CD4-positive, alpha-beta T cell (primary cell): ENCODE measurements around the gene TUBA3C. TPM values are rescaled to one million over a fixed set of nuclear protein-coding genes. Genes with fewer than 3 reads are reported as not detected.

Experiments
- ATAC-seq: fragments of 200-7000 bp; cut with Tn5 transposase; one replicate; pipeline ENCODE4 v1.10.0; 2022; ENCODE audit warnings: mild to moderate bottlenecking; ENCODE audit not compliant: poor library complexity
- CTCF ChIA-PET: fragments of 350-600 bp; sonication (Branson Sonifier 250); formaldehyde crosslinking; loops from one replicate; lab custom pipeline; 2021; ENCODE audit warnings: antibody characterized with exemption, inconsistent platforms; lab: Charles Lee
- POLR2A ChIA-PET: fragments of 350-600 bp; sonication (Branson Sonifier 250); formaldehyde crosslinking; loops from one replicate; lab custom pipeline; 2021; ENCODE audit warnings: antibody characterized with exemption, inconsistent platforms; lab: Charles Lee
- DNase-seq, 14 experiments: peaks; one replicate each; pipeline ENCODE4 v3.0.0-alpha.2; 2013 to 2020; ENCODE audit warnings: mixed read lengths in 2 of 14
- H3K27ac ChIP-seq, 2 donors: one replicate each; pipeline versions ENCODE4 v1.5.1 to v1.7.0; 2013; ENCODE audit warnings: low read length in 2 of 2, low read depth in 1 of 2, mild to moderate bottlenecking in 1 of 2
- H3K27me3 ChIP-seq, 2 experiments: 1 replicate in 1 of 2; 2 replicates in 1 of 2; pipeline versions ENCODE4 v1.6.1 to v1.7.0; 2013; ENCODE audit warnings: low read length in 2 of 2, control low read depth in 1 of 2, mild to moderate bottlenecking in 1 of 2, moderate library complexity in 1 of 2; ENCODE audit not compliant: insufficient read depth in 2 of 2, control insufficient read depth in 1 of 2
- H3K36me3 ChIP-seq: one replicate; pipeline ENCODE4 v1.6.1; 2013; ENCODE audit warnings: low read length, control low read depth; ENCODE audit not compliant: insufficient read depth
- H3K4me1 ChIP-seq: one replicate; pipeline ENCODE4 v1.6.1; 2013; ENCODE audit warnings: low read length, control low read depth; ENCODE audit not compliant: insufficient read depth
- H3K4me3 ChIP-seq: one replicate; pipeline ENCODE4 v1.5.1; 2013; ENCODE audit warnings: mild to moderate bottlenecking, low read length, moderate library complexity
- H3K9me3 ChIP-seq, 2 experiments: 1 replicate in 1 of 2; 2 replicates in 1 of 2; pipeline versions ENCODE4 v1.6.1 to v1.7.0; 2013; ENCODE audit warnings: low read length in 2 of 2, mild to moderate bottlenecking in 2 of 2, control low read depth in 1 of 2, moderate library complexity in 1 of 2; ENCODE audit not compliant: control insufficient read depth in 1 of 2, insufficient read depth in 1 of 2
- H3K27ac Mint-ChIP-seq: one replicate; pipeline ENCODE4 v1.8.0; 2020; ENCODE audit warnings: mixed read lengths
- H3K27me3 Mint-ChIP-seq: one replicate; pipeline ENCODE4 v1.8.0; 2021; ENCODE audit warnings: mixed read lengths
- H3K36me3 Mint-ChIP-seq: one replicate; pipeline ENCODE4 v1.8.0; 2021; ENCODE audit warnings: low read depth, mixed read lengths
- H3K4me1 Mint-ChIP-seq: one replicate; pipeline ENCODE4 v1.8.0; 2021; ENCODE audit warnings: low read depth, mixed read lengths
- H3K4me3 Mint-ChIP-seq: one replicate; pipeline ENCODE4 v1.8.0; 2020; ENCODE audit warnings: mild to moderate bottlenecking, mixed read lengths
- H3K9me3 Mint-ChIP-seq: one replicate; pipeline ENCODE4 v1.8.0; 2020; ENCODE audit warnings: mixed read lengths
- CTCF ChIP-seq: fragments of 200-600 bp; IDR thresholded peaks from one replicate; pipeline ENCODE4 v1.8.0; 2022; ENCODE audit warnings: antibody characterized with exemption, mild to moderate bottlenecking
- intact Hi-C, 2 experiments: fragments of 100-400 bp; cut with DNase I in 1 of 2; cut with micrococcal nuclease in 1 of 2; formaldehyde crosslinking; loops; one replicate each; pipeline versions ENCODE4 v1.15.1 to v1.9.0; 2023 to 2025; cut with DNase I, micrococcal nuclease
- total RNA-seq, 174 experiments: library from RNA in 2 of 174; stranded (reverse) in 2 of 174; gene quantifications; one replicate each; pipeline ENCODE4 v1.2.3 and lab custom pipeline; 2021 to 2026

TUBA3C gene
- total RNA-seq, 2 experiments from 2014 or later = not detected

- CTCF ChIA-PET = no interaction called here
- Mint-ChIP-seq H3K4me1 (no peaks in the 10 kb centered on the region), H3K36me3 (no peaks in the 10 kb centered on the region), H3K4me3 (no peak overlapping the region), H3K9me3 (no peaks in the 10 kb centered on the region), H3K27me3 (no peaks in the 10 kb centered on the region), H3K27ac (no peak overlapping the region)
- Histone ChIP-seq H3K9me3 (peaks cover 4 to 49% of the 10 kb centered on the region in 2 experiments), H3K27ac (no peak overlapping the region), H3K27me3 (no peaks in the 10 kb centered on the region), H3K36me3 (no peaks in the 10 kb centered on the region), H3K4me3 (no peak overlapping the region), H3K4me1 (no peaks in the 10 kb centered on the region)
- intact Hi-C loops = no loop called here
- TF ChIP-seq CTCF = no peak
- POLR2A ChIA-PET = no interaction called here
- ATAC-seq = no peak
- DNase-seq = no peak
Observed at GRCh38 chr13:19158526-19159174, 23.0 kb downstream of the TUBA3C start.

DNA sequence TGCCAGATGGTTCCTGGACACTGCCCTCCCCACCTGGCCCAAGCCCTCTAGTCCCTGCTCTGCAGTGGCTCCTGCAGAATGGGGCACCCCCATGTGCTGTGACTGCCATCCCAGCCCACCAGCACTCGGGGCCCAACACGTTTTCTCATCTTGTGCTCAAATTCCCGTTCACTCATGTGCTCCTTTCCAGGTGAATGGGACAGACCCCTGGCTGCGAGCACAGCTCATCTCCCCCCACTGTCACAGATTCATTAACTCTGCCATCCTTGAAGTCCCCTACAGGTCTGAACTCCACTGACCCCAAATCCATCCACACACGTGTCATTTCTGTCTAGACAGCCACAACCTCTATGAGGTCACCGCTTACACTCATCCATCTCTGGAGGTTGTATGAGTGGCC, 23.6 kb downstream of the TUBA3C start:
- ChIA-PET CTCF (no interaction called here), POLR2A (no interaction called here)
- no peak overlapping the region for H3K27ac ChIP-seq
- no peaks in the 10 kb centered on the region for H3K27me3 ChIP-seq
- Mint-ChIP-seq H3K9me3 (no peaks in the 10 kb centered on the region), H3K4me3 (no peak overlapping the region), H3K4me1 (no peaks in the 10 kb centered on the region), H3K36me3 (no peaks in the 10 kb centered on the region), H3K27me3 (no peaks in the 10 kb centered on the region), H3K27ac (no peak overlapping the region)
- no peak for TF ChIP-seq CTCF
- no peak overlapping the region for H3K4me3 ChIP-seq
- H3K9me3 ChIP-seq = peaks cover 4 to 56% of the 10 kb centered on the region in 2 experiments
- ATAC-seq = no peak
- intact Hi-C loops = no loop called here
- no peaks in the 10 kb centered on the region for H3K4me1 ChIP-seq
- H3K36me3 ChIP-seq = no peaks in the 10 kb centered on the region
- DNase-seq = no peak

DNA sequence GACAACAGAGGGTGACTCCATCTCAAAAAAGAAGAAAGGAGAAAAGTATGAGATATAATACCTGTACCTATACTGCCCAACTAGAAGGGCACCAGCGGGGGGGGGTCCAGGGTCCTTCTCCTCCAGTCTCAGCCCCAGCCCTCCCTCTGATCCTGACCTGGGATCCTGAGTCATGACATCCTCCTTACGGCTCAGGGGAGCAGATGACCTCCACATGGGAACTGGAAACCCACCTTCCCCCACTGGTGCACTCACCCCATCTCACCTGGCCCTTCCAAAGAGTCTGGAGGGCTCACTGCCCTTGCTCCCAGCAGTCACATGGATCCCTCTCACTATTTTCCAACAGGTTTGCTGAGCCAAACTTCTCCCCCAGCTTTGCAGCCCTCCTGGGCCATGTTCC, 24.2 kb downstream of the TUBA3C start:
- Mint-ChIP-seq H3K9me3 (no peaks in the 10 kb centered on the region), H3K36me3 (no peaks in the 10 kb centered on the region), H3K27ac (no peak overlapping the region), H3K4me3 (no peak overlapping the region), H3K27me3 (no peaks in the 10 kb centered on the region), H3K4me1 (no peaks in the 10 kb centered on the region)
- ATAC-seq (no peak), DNase-seq (no peak)
- no peak for TF ChIP-seq CTCF
- Histone ChIP-seq H3K27me3 (no peaks in the 10 kb centered on the region), H3K4me1 (no peaks in the 10 kb centered on the region), H3K4me3 (no peak overlapping the region), H3K36me3 (no peaks in the 10 kb centered on the region), H3K9me3 (peaks cover under 1 to 61% of the 10 kb centered on the region in 2 experiments), H3K27ac (no peak overlapping the region)
- ChIA-PET CTCF (no interaction called here), POLR2A (no interaction called here)
- intact Hi-C loops = no loop called here
